ENCODE measurements around the gene KLHL29. TPM values are rescaled to one million over a fixed set of nuclear protein-coding genes. Genes with fewer than 3 reads are reported as not detected.

Gene KLHL29
- total RNA-seq, 2 experiments from 2014 or later: 4.1 to 4.4 TPM

DNA sequence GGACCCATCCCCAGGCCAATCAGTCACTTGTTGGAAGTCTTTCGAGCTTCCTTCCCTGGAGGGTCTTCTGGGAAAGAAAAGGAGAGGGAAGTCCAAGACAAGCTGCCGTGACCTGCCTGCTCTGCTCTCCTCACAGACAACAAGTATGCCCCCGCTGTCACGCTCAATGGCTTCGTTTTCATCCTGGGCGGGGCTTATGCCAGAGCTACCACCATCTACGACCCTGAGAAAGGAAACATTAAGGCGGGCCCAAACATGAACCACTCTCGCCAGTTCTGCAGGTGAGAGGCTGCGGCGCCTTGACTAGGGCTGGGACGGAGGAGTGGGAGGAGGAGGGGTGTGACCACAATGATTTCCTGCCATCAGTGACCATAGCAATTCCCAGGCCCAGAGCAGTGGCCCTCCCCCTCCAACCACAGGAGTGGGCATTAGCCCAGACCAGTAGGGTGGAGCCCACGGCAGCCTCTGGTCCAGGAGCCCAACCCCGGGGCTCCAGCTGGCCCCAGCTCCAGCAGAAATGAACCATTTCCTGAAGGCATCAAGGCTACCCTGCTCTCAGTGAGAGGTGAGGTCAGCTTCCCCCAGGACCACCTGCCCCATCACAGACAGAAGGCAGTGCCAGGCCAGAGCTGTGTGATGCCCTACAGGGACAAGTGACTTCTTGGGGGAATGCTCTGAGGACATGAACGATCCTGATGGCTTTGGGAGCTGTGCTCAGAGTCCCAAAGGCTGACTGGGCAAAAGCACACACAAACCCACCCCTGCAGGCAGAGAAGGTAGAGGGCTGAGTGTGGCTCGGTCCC is 318.8 kb downstream of the KLHL29 start:
- POLR2A ChIA-PET: no interaction called here
- H3K36me3 Mint-ChIP-seq (ENCODE audit: low read depth): peaks cover 3% of the 10 kb centered on the region
- H3K27ac Mint-ChIP-seq: no peak overlapping the region
- no peaks in the 10 kb centered on the region for H3K4me1 Mint-ChIP-seq (ENCODE audit: low read depth)
- no peaks in the 10 kb centered on the region for H3K9me3 Mint-ChIP-seq (ENCODE audit: insufficient read depth)
- ATAC-seq (no peak), DNase-seq (no peak)
- CTCF ChIA-PET: no interaction called here
- H3K27me3 Mint-ChIP-seq (ENCODE audit: low read depth): no peaks in the 10 kb centered on the region
- no peak overlapping the region for H3K4me3 Mint-ChIP-seq

DNA sequence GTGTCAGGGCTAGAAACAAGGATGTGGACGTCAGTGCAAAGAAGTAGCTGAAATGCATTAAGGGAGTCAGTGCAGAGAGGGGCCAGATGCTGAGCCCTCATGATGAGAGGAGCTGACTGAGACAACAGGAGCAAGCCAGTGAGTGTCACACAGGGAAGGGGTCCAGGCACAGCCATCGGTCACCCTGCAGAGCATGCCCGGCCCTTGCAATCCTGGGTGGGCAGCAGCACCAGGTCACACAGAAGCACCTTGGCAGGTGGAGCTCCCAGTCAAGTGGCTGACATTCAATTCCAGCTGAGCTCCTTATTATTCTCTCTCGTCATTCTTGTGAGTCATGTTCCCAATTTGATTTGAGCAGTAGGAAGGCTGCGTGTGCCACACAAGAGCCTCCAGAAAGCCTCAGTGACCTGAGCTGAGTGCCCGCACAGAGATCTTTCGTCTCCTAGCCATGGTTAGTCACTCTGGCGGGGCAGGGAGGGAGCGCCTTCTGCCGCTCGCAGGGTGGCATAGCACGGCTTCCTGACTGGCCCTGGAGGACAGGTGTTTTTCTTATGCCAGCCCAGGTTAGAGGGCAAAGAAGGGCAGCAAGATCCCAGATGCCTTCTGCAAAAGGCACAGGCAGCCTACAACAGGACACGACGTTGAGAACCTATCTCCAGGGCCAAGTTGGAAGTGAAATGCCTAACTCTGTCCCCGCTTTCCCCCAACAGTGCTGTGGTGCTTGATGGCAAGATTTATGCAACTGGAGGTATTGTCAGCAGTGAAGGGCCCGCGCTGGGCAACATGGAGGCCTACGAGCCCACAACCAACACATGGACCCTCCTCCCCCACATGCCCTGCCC is 321.0 kb downstream of the KLHL29 start:
- ChIA-PET POLR2A (no interaction called here), CTCF (no interaction called here)
- H3K4me1 Mint-ChIP-seq (ENCODE audit: low read depth): no peaks in the 10 kb centered on the region
- H3K27me3 Mint-ChIP-seq (ENCODE audit: low read depth): no peaks in the 10 kb centered on the region
- H3K4me3 Mint-ChIP-seq: no peak overlapping the region
- H3K36me3 Mint-ChIP-seq (ENCODE audit: low read depth): peaks cover 8% of the 10 kb centered on the region
- no peaks in the 10 kb centered on the region for H3K9me3 Mint-ChIP-seq (ENCODE audit: insufficient read depth)
- no peak for DNase-seq
- ATAC-seq: no peak
- no peak overlapping the region for H3K27ac Mint-ChIP-seq

DNA sequence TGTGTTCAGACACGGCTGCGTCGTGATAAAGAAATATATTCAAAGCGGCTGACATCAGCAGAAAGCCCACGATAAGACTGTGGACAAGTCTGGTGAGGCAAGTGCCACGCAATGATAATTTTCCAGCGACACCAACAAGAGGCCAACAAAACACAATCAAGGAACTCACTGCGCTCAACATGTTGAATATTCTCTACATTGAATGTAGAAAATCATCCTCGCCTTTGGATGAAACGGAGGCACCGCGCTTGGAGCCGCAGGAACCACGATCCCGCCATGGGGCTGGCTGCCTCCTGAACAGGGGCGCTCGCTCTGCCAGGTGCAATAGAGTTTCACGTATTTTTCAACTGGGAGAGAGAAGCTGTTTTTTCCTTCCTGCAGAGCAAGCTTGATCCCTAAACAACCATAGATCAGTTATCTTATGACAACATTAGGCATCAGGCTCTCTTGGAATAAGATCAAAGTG is 321.7 kb downstream of the KLHL29 start:
- DNase-seq (no peak), ATAC-seq (no peak)
- ChIA-PET POLR2A (no interaction called here), CTCF (no interaction called here)
- H3K9me3 Mint-ChIP-seq (ENCODE audit: insufficient read depth): no peaks in the 10 kb centered on the region
- no peak overlapping the region for H3K27ac Mint-ChIP-seq
- no peaks in the 10 kb centered on the region for H3K27me3 Mint-ChIP-seq (ENCODE audit: low read depth)
- no peaks in the 10 kb centered on the region for H3K4me1 Mint-ChIP-seq (ENCODE audit: low read depth)
- no peak overlapping the region for H3K4me3 Mint-ChIP-seq
- peaks cover 8% of the 10 kb centered on the region for H3K36me3 Mint-ChIP-seq (ENCODE audit: low read depth)

DNA sequence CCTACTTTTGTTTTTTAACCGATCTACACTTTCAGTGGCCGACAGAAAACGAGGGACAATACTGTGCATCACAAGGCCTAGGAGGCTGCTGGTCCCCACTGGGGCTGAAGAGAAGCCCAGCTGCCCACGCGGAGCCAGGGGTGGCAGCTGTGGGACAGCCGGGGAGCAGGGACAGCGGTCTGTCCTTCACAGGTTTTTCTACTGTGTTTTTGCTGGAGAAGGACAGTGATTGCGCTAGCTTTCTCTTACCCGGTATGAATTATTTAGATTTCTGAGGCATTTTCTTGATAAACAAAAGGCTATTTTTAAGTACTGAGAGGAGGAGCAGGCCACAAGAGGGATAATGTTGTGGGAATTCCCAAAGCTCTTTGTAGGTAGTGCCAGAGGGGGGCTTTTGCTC is 322.1 kb downstream of the KLHL29 start:
- POLR2A ChIA-PET: no interaction called here
- Mint-ChIP-seq H3K27me3 (ENCODE audit: low read depth) (no peaks in the 10 kb centered on the region), H3K4me1 (ENCODE audit: low read depth) (no peaks in the 10 kb centered on the region), H3K9me3 (ENCODE audit: insufficient read depth) (no peaks in the 10 kb centered on the region), H3K27ac (no peak overlapping the region), H3K36me3 (ENCODE audit: low read depth) (peaks cover 8% of the 10 kb centered on the region), H3K4me3 (no peak overlapping the region)
- no peak for DNase-seq
- CTCF ChIA-PET: no interaction called here
- no peak for ATAC-seq

DNA sequence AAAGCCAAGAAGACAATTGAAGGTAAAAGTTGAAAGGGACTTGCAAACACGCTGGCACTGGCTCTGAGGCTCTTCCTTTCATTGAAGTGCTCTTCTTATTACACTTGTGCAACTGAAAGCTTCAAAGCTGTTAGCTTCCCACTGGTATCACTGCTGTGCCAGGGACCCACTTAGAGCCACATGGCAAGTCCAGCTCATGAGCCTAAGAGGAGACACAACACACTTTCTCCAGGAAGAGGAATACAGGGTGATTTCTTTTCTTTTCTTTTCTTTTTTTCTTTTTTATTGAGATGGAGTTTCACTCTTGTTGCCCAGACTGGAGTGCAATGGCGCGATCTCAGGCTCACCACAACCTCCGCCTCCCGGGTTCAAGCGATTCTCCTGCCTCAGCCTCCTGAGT is 323.8 kb downstream of the KLHL29 start:
- Mint-ChIP-seq H3K27me3 (ENCODE audit: low read depth) (no peaks in the 10 kb centered on the region), H3K9me3 (ENCODE audit: insufficient read depth) (no peaks in the 10 kb centered on the region), H3K4me1 (ENCODE audit: low read depth) (no peaks in the 10 kb centered on the region), H3K27ac (no peak overlapping the region), H3K4me3 (no peak overlapping the region), H3K36me3 (ENCODE audit: low read depth) (peaks cover 8% of the 10 kb centered on the region)
- ATAC-seq: no peak
- ChIA-PET POLR2A (no interaction called here), CTCF (no interaction called here)
- DNase-seq: no peak

DNA sequence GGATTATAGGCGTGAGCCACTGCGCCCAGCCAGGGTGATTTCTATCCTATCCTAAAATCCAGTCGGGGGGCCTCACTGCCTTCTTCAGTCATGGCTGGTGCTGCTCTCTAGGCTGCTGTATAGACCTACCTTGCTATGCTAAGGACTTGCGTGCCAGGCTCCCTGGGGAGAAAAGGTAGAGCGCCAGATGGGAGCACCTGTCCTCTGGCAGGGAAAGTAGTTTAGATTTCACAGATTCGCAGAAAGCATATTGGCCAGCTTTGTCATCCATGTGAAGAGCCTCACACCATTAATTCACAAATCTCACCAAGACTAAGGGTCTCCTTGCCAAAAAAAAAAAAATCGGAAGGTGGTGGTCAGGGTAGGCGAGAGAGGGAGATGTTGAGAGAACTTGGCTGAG is 324.3 kb downstream of the KLHL29 start:
- H3K9me3 Mint-ChIP-seq (ENCODE audit: insufficient read depth): no peaks in the 10 kb centered on the region
- no peak overlapping the region for H3K27ac Mint-ChIP-seq
- H3K36me3 Mint-ChIP-seq (ENCODE audit: low read depth): peaks cover 8% of the 10 kb centered on the region
- ChIA-PET CTCF (no interaction called here), POLR2A (no interaction called here)
- ATAC-seq (no peak), DNase-seq (no peak)
- H3K4me3 Mint-ChIP-seq: no peak overlapping the region
- no peaks in the 10 kb centered on the region for H3K4me1 Mint-ChIP-seq (ENCODE audit: low read depth)
- no peaks in the 10 kb centered on the region for H3K27me3 Mint-ChIP-seq (ENCODE audit: low read depth)

DNA sequence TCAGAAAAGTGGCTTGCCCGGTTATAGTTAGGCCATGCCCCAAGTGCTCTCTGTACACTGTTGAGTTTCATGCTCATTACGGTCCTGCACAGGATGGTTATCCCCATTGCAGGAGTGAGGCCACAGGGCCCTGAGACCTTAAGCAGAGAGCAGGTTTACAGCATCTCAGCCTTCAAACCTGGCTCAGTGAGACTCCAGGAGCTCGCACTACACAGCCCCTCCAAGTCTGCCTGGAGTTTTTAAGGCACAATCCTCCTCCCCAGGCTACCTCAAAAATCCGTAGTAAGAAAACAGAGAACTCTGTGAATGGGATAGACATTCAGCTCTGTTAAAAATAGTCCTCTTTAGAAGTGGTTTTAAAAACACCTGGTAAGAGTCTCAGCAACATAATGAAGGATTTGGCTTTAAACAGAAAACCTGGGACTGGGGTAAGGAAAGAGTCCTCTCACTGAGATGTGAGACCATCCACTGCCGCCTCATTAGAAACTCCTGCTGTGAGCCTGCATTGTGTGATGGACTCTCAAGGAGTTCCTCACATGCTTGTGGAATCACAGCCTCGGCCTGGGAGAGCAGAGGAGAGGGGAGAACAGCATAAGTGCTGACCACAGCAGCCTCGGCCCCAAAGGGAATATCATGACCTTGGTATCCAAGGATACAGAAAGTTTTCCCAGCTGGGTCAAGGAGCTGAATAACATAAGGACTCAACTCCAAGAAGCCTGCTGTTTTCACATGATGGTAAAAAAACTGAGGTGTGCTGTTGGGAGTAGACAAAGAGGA is 327.2 kb downstream of the KLHL29 start:
- no peaks in the 10 kb centered on the region for H3K9me3 Mint-ChIP-seq (ENCODE audit: insufficient read depth)
- ChIA-PET POLR2A (no interaction called here), CTCF (no interaction called here)
- no peak overlapping the region for H3K27ac Mint-ChIP-seq
- ATAC-seq (no peak), DNase-seq (no peak)
- H3K4me1 Mint-ChIP-seq (ENCODE audit: low read depth): no peaks in the 10 kb centered on the region
- H3K4me3 Mint-ChIP-seq: no peak overlapping the region
- H3K36me3 Mint-ChIP-seq (ENCODE audit: low read depth): peaks cover 8% of the 10 kb centered on the region
- H3K27me3 Mint-ChIP-seq (ENCODE audit: low read depth): no peaks in the 10 kb centered on the region

DNA sequence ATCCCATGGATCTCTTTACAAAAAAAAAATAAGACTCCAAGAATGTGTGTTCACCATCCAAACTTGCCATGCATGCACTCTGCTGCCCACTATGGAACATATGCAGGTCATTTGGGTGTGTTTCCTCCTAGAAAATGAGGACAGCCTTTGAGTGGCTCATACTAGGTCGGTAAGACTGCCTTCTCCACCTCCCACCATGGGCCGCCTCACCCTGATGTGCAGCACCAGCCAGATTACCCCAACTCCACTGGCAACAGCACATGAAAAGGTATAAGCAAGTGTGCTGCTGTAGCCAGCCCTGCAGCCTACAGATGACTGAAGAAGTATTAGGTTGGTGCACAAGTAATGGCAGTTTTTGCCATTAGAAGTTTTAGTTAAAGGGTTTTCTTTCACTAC is 327.8 kb downstream of the KLHL29 start:
- ChIA-PET CTCF (no interaction called here), POLR2A (no interaction called here)
- H3K9me3 Mint-ChIP-seq (ENCODE audit: insufficient read depth): no peaks in the 10 kb centered on the region
- H3K4me1 Mint-ChIP-seq (ENCODE audit: low read depth): no peaks in the 10 kb centered on the region
- no peaks in the 10 kb centered on the region for H3K27me3 Mint-ChIP-seq (ENCODE audit: low read depth)
- peaks cover 5% of the 10 kb centered on the region for H3K36me3 Mint-ChIP-seq (ENCODE audit: low read depth)
- H3K27ac Mint-ChIP-seq: no peak overlapping the region
- ATAC-seq: no peak
- H3K4me3 Mint-ChIP-seq: no peak overlapping the region
- DNase-seq: no peak

DNA sequence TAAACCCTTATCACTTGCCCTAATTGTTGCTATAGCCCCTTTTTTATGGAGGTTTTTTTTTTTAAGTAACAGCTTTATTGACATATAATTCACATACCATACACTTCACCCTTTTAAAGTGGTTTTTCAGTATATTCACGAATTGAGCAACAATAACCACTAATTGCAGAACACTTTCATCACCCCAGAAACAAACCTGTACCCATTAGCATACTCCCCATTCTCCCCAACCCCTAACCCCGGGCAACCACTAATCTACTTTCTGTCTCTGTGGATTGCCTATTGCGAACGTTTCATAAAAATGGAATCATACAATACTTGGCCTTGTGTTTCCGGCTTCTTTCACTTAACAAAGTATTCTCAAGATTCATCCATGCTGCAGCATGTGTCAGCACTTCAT is 328.4 kb downstream of the KLHL29 start:
- CTCF ChIA-PET: no interaction called here
- ATAC-seq (no peak), DNase-seq (no peak)
- no peaks in the 10 kb centered on the region for H3K9me3 Mint-ChIP-seq (ENCODE audit: insufficient read depth)
- no peak overlapping the region for H3K27ac Mint-ChIP-seq
- POLR2A ChIA-PET: no interaction called here
- no peaks in the 10 kb centered on the region for H3K27me3 Mint-ChIP-seq (ENCODE audit: low read depth)
- no peak overlapping the region for H3K4me3 Mint-ChIP-seq
- peaks cover 5% of the 10 kb centered on the region for H3K36me3 Mint-ChIP-seq (ENCODE audit: low read depth)
- H3K4me1 Mint-ChIP-seq (ENCODE audit: low read depth): no peaks in the 10 kb centered on the region

DNA sequence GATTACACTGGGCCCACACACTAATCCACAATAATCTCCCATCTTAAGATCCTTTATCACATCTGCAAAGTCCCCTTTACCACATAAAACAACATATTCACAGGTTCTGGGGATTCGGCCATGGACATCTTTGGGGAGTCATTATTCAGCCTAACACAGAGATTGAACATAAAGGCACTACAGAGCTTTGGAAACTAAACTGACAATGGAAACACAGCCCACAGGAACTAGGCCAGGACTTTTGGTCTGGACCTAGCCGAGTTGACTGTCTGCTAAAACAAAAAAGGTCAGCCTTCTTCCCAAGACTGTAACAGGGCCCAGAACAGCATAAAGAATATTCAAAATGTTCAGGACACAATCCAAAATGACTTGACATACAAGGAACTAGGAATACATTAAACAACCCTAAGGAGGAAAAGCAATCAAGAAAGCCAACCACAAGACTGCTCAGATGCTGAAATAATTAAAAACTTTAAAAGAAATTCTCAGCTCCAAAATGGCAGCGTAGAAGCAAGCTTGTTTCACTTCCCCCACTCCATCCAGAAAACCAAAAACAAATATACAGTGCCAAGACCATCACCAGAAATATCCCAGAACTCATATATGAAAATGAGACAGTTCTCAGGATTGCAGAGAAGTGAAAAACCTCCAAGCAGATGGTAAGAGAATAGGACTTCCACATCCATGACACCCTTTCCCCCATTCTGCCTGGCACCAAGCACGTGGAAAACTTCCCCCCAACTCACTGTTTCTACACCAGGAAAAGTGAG is 334.1 kb downstream of the KLHL29 start:
- Mint-ChIP-seq H3K4me3 (no peak overlapping the region), H3K36me3 (ENCODE audit: low read depth) (peaks cover 25% of the 10 kb centered on the region), H3K9me3 (ENCODE audit: insufficient read depth) (peaks cover 10% of the 10 kb centered on the region), H3K27ac (no peak overlapping the region), H3K27me3 (ENCODE audit: low read depth) (no peaks in the 10 kb centered on the region), H3K4me1 (ENCODE audit: low read depth) (no peaks in the 10 kb centered on the region)
- ATAC-seq (no peak), DNase-seq (no peak)
- ChIA-PET POLR2A (no interaction called here), CTCF (no interaction called here)

DNA sequence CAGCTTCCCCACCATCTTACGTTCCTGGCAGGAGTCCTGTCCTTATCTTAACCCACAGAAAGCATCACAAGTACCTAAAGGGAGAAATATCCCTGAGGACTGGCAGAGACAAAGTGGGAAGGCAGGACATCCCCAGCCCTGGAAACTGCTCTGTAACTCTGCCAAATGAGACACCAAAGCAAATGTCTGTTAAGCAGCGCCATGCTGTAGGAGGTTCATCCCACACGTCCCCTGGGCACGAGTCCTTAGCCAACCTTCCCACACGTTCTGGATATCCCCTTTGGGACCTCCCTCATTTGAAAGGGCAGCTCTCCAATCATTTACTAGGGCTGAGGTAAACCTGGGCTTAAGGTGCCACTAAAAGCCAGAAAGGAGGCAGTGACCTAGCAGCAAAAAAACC is 334.7 kb downstream of the KLHL29 start:
- peaks cover 28% of the 10 kb centered on the region for H3K36me3 Mint-ChIP-seq (ENCODE audit: low read depth)
- H3K4me3 Mint-ChIP-seq: no peak overlapping the region
- POLR2A ChIA-PET: no interaction called here
- H3K27me3 Mint-ChIP-seq (ENCODE audit: low read depth): no peaks in the 10 kb centered on the region
- no peak overlapping the region for H3K27ac Mint-ChIP-seq
- ATAC-seq: no peak
- H3K4me1 Mint-ChIP-seq (ENCODE audit: low read depth): no peaks in the 10 kb centered on the region
- H3K9me3 Mint-ChIP-seq (ENCODE audit: insufficient read depth): peaks cover 10% of the 10 kb centered on the region
- CTCF ChIA-PET: no interaction called here
- no peak for DNase-seq
